ENCODE measurements around the gene TRIM69.
"Not testable (repeated sequence)": the region's sequence is repeated elsewhere in the genome, so short reads cannot be mapped to it uniquely, and the experiment has no call there.

TRIM69 gene

GRCh38 chr15:44716983-44717602 lies 19.2 kb upstream of the TRIM69 start:
- DNase-seq (ENCODE audit: low read depth in 2 of 2): no peak

- no peak for DNase-seq (ENCODE audit: low read depth in 2 of 2)
Observed at GRCh38 chr15:44718180-44718926, 18.0 kb upstream of the TRIM69 start.

DNA sequence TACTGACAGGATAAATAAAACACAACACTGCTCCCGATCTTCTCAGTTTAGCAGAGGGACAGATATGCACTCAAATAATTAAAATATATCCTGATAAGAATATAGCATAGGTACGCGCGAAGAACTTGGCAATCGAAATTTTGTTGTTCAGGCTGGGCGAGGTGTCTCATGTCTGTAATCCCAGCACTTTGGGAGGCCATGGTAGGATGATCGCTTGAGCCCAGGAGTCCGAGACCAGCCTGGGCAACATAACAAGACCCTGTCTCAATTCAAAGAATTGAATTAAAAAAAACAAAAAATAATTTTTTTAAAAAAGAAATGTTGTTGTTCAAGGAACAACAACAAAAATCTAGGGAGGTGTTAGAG lies 17.4 kb upstream of the TRIM69 start:
- no peak for DNase-seq (ENCODE audit: low read depth in 2 of 2)

GRCh38 chr15:44719293-44719999 lies 16.9 kb upstream of the TRIM69 start:
- DNase-seq (ENCODE audit: low read depth in 2 of 2): peak in 1 of 2 donors; percentile 56

- not testable (repeated sequence) for DNase-seq (ENCODE audit: low read depth in 2 of 2)
Observed at GRCh38 chr15:44720000-44720435, 16.3 kb upstream of the TRIM69 start.

GRCh38 chr15:44720460-44721176 lies 15.7 kb upstream of the TRIM69 start:
- no peak for DNase-seq (ENCODE audit: low read depth in 2 of 2)

- DNase-seq (ENCODE audit: low read depth in 2 of 2): no peak
Observed at GRCh38 chr15:44722011-44722410, 14.3 kb upstream of the TRIM69 start.

DNA sequence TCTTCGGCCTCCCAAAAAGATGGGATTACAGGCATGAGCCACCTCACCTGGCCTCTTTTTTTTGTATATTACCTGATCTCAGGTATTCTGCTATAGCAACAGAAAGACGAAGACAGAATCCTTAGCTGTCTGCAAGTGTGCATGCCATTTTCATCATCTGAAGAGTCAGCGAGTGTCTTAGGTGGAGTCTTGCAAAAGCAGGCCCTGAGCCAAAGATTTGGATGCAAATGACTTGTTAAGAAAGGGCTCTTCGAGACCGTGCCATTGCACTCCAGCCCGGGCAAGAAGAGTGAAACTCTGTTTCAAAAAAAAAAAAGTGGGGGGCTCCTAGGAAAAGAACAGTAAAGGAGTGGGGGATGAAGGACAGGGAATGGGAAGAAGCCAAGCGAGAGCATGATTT lies 10.2 kb upstream of the TRIM69 start:
- no peak for DNase-seq (ENCODE audit: low read depth in 2 of 2)

DNA sequence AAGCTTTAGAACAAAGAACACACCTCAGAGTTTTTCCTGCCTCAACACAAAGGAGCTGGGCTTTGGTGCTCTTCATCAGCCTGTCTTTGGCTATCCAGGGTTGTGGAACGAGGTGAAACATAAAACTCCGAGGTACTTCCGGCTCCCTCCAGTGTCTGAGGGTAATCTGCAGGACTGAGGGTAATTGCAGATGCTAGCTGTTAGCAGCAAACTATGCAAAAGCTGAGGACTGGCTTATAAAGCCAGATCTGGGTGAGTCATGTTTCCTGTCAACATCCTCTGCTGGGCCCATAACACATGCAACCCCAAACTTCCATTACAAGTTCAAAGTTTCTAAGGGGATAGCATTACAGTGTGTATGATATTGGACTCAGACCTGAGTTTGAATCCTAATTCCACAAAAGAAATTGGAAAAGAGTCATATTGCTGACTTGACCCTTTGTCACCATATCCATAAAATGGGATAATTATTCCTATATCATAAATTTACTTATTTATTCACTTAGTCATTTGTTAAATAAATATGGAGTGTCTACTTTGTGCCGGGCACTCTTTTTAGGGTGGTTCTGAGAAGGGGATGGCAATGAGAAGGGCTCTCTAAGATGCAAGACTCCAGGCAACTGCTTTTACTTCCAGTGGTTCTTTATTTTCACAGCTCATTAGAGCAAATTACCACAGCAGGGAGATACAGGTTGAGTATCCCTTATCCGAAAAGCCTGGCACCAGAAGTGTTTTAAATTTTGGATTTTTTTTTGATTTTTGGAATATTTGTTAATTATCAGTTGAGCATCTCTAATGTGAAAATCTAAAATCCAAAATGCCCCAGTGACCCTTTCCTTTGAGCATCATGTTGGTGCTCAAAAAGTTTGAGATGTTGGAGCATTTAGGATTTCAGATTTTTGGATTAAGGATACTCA lies 9.5 kb upstream of the TRIM69 start:
- DNase-seq (ENCODE audit: low read depth in 2 of 2): peak; percentile 52 to 61

- DNase-seq (ENCODE audit: low read depth in 2 of 2): no peak
Observed at GRCh38 chr15:44727485-44728231, 8.7 kb upstream of the TRIM69 start.

GRCh38 chr15:44728232-44728575 lies 8.1 kb upstream of the TRIM69 start:
- not testable (repeated sequence) for DNase-seq (ENCODE audit: low read depth in 2 of 2)

DNA sequence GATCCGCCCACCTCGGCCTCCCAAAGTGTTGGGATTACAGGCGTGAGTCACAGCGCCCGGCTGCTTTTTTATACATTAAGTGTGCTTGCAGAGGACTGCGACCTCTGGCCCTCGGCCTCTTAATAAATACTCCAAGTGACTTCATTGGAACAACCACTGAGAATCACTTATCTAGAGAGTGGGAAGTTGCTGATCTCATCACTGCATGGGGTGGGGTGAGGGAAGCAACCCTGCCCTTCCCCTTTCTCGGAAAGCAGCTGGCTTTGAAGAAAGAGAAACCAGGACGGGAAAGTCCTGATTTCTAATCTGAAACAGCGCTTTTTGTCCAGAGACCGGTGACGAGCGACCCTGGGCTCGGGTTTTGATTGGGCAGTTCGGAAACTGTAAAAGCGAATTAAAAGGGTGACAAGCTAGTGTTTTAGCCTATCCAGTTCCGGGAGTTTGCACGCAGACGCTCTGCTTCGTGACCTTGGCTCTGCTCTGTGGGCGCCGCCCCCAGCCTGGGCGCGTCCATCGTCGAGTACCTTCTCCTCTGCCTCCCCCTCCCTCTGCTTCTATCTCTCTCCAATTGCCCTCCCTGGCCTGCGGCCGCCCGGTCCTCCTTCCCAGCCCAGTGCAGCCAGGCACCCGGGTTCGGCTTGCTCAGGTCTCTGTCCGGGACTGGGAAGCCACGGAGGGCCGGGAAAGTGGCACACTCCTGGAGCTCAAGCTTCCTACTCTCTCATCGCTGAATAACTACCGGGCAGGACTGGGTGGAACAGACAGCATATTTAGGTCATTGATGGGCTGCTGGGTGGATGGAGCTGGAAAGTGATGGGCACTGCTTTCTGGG lies 7.5 kb upstream of the TRIM69 start:
- DNase-seq (ENCODE audit: low read depth in 2 of 2): peak; percentile 87 to 92

DNA sequence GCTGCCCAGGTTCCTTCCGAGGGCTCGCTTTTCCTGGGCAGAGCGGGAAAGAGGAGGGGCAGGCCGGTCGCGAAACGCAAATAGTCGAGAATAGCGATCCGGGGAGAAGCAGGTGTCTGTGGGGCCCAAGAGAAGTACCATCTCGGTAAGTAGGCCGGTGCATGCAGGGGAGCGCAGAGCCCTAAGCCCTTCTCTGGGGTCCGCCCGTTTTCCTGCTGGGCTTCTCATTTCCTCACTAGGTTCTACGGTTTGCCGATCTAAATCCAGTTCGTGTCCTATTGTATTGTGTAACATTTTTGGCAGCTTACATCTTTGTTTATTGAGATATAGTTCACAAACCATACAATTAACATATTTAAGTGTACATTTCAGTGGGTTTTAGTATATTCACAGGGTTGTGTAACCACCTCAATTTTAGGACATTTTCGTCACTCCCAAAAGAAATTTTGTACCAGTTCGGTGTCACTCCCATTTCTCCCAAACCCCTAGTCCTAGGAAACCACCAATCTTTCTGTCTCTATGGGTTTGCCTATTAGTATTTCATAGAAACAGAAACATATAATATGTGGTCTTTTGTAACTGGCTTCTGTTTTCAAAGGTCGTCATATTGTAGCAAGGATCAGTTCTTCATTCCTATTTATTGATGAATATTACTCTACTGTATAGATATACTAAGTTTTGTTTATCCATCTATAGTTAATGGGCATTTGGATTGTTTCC lies 6.8 kb upstream of the TRIM69 start:
- no peak for DNase-seq (ENCODE audit: low read depth in 2 of 2)

DNA sequence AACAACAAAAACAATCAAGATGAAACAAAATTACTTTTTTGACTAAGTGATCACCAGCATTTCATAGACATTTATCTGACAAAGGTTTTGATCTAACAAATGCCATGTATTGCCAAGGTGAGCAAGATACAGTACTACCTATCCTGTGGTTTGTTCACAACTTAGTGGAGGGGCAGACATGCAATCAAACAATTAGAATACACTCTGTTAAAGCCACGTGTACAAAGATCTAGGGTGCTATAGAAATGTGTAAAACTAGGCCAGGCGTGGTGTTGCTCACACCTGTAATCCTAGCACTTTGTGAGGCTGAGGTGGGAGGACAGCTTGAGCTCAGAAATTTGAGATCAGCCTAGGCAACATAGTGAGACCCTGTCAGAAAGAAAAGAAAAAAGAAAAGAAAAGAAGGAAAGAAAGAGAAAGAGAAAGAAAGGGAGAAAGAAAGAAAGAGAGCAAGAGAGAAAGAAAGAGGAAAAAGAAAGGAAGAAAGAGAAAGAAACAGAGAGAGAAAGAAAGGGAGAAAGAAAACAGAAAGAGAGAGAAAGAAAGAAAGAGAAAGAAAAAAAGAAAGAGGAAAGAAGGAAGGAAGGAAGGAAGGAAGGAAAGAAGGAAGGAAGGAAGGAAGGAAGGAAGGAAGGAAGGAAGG lies 1.4 kb upstream of the TRIM69 start:
- no peak for DNase-seq (ENCODE audit: low read depth in 2 of 2)

DNA sequence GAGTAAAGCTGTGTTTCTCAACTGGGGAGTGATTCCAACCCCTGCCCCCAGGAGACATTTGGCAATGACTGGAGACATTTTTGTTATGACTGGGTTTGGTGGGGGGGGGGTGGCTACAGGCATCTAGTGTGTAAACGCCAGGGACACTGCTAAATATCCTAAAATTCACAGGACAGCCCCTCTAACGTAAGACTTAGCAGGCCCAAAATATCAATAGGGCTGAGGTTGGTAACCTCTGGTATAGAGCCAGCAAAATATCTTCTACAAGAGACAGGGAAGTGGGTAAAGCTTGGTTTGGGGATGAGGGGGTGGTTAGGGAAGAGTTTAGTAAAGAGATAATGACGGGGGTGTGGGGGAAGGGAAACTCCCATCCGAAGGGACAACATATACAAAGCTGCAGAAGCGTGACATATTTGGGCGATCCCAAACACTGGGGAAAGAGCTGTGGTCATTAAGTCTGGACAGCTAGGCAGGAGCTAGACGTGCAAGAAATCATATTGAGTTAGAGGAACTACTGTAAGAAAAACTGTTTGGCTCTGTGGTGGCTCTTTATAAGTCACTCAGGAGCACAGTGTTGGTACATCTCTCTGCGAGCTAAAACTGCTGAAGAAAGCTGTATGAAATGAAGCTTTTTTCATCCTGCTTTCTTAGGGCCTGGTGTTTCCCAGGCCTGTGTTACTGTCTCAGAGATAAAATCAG lies 697 bp upstream of the TRIM69 start:
- peak in 1 of 2 donors; percentile 42 for DNase-seq (ENCODE audit: low read depth in 2 of 2)

- no peak for DNase-seq (ENCODE audit: low read depth in 2 of 2)
Observed at GRCh38 chr15:44738340-44738984, 2.1 kb downstream of the TRIM69 start.

- not testable (repeated sequence) for DNase-seq (ENCODE audit: low read depth in 2 of 2)
Observed at GRCh38 chr15:44739222-44739847, 3.0 kb downstream of the TRIM69 start.
